CD4-positive, alpha-beta T cell treated with Interleukin-15 for 1 hour (primary cell): ENCODE data around the gene CPA1.

Source experiments
- DNase-seq: peaks from one replicate; pipeline ENCODE4 v3.0.0-alpha.2; 2020

Gene CPA1

DNA sequence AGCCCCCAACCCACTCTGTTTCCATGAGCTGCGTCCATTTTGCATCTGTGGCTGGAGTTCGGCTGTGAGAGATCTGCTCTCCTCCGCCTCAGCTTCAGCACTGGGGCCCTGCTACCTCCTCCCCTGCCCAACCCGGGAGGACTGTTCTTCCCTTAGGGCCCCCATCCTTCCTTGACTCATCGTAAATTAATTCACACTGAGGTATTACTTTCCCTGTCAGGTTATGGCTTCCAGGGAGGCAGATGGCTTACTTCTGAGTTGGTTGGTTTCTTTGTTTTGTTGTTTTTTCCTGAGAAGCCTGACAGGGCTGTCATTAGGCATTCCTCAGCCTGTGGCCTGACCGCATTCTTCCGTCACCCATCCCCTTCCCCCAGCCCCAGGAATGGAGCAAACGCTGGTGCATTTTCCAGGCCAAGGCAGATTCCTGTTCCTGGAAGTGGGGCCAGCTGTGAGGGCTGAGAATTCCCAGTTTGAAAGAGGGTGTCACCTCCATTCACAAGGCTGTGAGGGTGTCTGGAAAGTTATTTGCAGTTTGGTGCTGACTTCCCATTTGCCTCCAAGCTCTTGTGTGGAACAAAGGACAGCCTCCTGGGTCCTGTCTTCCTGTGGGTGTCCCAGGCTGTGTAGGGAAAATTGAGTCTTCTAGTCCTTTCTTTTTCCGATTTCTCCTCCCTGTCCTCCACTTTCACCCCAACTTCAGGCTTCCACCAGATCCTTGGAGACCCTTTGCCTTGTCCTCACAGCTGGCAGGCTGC lies 24.0 kb upstream of the CPA1 start:
- DNase-seq = no peak

DNA sequence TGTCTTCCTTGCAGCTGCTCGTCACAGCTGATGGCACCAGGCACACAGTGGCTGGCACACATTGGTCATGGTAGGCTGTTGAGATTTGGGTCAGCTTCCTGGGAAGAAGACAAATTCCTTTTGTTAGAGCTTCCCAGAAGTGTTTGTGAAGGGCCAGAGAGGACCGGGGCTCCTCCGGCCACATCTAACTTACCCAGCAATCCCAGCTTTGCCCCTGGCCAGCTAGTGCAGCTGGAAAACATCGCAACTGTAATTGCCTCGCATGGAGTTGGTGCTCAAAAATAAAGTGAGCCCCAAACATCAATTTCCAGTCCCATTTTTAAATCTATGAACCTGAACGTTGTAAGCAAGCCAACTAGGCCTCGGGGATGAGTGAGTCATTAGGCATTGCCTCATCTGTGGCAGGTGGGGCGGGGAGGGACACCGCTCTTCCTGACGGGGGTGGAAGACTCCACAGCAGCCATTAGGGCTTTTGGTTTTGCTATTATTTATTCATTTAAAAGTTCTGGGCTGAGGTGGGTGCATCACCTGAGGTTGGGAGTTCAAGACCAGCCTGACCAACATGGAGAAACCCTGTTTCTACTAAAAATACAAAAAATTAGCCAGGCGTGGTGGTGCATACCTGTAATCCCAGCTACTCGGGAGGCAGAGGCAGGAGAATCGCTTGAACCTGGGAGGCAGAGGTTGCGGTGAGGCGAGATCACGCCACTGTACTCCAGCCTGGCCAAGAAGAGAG lies 23.2 kb upstream of the CPA1 start:
- DNase-seq = no peak

DNA sequence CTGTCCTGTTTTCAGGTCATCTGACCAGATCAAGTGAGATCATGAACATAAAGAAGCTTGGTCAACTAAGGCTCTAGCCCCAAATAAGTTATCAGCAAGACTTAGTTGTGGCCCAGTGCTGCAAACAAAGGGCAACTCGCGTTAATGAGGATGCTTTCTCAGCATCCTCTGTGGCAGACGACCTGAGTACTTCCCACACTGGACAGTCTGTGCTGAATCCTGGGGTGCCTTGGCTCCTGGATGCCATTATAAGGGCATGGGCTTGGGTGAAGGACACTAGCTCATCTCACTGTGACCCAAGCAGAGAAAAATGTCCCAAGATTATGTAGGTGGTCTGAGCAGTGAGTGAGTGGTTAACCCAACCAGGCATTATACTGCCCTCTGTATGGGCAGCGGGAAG lies 21.8 kb upstream of the CPA1 start:
- DNase-seq = no peak

DNA sequence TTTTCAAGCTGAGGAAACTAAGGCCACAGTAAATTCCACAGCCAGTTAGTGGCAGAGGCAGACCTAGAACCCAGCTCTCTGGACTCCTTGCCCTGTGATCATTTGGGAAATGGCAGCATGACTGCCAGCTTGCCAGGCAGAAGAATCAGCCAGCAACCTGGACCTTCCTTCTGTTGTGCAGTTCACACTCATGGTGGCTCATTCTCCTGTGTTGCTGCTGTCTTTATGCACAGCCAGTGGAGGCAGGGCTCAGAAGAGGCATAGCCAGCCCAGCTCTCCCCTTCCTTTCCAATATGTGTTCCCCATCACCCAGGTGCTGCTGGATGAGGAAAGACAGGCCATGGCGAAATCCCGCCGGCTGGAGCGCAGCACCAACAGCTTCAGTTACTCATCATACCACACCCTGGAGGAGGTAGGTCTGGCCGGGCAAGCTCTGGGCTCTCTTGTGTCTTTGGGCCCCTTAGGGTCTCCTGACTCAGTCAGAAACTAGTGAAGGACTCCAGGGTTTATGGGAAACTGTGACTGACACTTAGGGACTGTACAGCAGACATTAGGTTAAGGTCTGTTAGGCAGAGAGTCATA lies 20.9 kb upstream of the CPA1 start:
- no peak for DNase-seq

DNA sequence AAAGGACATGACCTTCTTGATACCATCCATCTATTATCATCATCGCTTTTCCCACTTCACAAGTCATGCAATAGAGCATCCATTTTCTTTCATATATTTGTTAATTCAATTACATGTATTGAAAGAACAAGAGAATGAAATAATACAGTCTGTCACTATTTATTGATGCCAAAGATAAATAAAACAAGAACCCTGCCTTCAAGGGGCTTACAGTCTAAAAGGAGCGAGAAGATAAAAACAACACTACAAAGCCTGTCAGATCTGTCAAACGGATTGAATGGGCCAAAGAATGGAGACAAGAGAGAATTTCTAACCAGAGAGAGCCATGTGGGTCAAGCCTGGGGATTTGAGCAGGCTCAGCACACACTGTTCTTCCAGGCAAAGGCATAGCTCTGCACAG lies 19.8 kb upstream of the CPA1 start:
- DNase-seq = no peak

DNA sequence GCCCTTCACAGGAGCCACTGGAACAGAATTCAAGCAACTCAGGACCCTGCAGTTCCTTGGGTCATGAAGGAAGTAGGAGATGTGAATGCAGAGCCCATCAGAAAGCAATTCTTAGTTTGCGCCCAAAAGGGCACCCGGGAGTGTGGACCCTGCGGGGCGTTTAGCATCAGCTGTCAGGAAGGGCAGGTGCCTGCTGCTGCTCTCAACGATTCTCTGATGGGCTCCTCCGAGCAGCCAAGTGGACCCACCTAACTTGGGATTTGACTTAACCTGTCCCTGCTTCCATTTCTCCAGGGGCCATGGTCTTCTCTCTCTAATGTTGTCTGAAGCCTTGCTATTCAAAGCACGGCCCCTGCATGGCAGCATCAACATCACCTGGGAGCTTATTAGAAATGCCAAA lies 18.6 kb upstream of the CPA1 start:
- no peak for DNase-seq

DNA sequence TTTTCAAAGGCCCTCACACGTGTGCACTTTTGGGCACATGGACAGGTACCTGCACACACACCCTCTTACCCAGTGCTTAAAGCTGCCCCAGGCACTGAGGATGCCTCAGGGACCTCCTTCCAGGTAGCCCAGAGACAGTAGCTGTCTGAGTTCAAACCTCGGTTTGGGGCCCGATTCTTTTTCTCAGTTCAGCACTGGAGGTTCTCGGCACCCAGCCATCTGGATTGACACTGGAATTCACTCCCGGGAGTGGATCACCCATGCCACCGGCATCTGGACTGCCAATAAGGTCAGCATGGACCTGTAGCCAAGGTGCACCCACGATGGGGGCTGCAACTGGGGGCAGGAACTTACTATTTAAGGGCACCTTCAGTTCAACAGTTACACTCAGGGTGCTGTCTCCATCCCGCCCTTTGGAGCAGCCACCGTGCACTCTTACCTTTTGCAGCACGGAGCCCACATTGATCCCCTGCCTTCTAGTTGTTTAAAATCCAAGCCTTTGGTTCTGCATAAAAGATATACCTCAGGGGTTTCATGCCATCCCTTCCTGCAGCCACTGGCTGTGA lies 18.0 kb upstream of the CPA1 start:
- DNase-seq = no peak

DNA sequence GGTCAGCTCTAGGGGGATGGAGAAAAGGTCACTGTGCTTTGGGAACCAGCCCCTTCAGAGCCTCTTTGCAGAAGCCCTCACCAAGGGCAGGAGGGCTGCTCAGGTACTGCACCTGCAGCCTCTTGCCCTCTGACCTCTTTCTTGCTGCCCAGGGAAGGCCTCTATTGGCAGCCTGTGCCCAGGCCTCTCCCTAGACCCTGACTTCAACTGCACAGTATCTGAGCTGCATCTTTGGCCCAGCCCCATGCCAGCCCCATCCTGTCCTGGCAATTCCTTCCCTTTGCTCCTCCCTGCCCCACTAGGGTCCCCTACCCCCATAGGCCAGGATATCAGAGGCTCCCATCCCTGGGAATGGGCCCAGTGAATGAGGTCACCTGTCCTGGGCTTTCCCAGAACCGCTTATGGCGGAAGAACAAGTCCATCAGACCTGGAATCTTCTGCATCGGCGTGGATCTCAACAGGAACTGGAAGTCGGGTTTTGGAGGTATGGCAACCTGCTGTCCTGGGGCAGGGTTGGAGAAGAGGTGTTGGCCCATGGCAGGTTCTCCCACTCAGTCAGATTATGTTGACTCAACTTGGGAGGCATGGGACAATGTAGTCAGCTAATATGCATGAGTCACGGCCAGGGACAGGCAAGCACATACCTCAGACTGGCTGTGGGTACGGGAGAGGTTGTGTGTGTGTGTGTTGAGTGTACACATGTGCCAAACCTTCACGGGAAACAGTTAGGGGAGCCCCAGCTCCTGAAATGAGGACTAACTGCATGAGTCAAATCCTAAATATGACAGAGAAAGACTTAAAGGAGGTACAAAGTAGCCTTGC lies 17.1 kb upstream of the CPA1 start:
- DNase-seq = no peak

DNA sequence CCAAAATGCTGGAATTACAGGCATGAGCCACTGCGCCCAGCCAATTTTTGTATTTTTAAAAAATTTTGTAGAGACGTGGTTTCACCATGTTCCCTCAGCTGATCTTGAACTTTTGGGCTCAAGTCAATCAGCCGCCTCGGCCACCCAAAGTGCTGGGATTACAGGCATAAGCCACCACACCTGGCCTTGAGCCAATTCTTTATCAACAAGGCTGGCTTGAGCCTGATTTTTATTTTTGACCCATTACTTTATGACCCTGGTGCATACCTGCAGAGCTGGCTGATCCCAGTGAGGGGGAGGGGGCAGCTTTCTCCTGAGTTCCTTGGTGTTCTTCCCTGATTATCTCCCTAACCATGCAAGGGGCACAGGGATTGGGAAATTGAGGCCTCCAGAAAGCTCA lies 15.8 kb upstream of the CPA1 start:
- no peak for DNase-seq

DNA sequence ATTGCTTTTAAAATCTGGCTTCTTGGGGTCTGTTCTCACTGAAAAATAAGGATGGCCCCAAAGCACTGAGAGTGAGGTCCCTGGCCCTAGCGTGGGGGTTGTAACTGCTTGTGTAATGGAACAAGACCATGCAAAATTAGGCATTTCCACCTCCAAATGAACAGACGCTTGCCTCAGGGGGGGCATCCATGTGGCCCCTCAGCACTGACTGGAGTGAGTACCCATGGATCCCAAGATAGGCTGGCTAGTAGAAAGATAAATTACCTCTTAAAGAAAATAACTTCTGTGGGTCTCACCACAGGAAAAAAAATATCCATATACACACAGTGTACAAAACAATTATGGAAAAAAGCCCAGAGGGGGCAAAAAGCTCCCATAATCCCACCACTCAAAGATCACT lies 15.2 kb upstream of the CPA1 start:
- no peak for DNase-seq

DNA sequence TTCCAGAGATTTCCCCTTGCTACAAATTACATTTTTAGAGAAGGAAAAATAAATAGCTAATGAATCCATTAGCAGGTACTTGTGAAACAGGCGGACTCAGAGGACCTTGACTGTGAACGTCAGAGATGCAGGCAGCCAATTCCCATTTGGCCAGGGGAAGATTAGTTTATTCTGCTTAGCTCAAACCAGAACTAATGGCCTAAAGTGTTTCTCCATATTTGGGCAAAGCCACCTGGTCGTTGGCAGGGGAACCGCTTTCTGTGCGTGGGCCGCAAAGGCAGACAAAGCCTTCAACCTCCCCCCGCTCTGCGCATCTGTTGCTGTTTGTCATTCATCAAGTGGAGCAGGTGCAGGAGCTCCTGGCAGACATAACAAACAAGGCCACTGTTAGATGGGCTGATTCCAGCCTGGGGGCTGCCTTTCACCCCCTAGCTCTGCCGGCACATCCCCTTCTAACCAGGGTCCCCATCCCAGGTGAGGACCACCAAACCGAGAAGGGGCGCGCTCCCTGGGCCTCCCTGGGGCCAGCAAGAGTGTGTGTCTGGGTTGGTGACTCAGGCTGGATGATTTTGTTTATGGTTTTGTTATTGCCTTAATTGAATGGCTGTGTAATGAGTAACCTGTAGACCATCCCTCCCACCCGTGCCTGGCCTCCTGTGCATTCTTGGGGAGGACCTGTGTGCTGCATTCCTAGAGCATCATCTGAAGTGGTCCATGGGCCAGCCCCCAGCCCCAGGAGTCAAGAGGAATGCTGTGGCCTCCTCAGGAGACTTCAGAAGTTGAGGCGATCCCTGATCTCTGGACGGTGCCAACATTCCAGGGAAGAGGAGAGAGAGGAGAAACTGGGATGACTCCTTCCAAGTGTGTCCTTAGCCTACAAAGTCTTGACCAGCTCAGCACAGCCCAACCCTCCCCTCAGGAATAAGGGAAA lies 14.5 kb upstream of the CPA1 start:
- no peak for DNase-seq

DNA sequence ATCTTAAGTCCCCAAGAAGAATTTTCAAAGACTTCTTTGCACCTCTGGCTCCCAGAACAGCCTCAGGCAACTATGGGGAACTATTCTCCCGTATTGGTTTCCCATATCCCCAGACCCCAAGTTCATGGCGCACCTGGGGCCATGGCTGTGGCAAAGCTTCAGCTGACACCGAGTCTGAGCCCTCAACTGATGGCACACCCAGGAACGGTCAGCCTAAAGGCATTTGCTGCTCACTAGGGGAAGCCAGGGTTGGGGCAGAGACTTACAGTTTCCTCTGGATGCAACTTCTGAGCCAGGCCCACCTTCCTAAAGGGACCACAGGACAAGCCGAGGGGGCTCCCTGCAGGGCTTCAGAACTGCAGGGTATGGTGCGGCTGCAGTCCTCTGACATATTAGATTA lies 13.7 kb upstream of the CPA1 start:
- no peak for DNase-seq

DNA sequence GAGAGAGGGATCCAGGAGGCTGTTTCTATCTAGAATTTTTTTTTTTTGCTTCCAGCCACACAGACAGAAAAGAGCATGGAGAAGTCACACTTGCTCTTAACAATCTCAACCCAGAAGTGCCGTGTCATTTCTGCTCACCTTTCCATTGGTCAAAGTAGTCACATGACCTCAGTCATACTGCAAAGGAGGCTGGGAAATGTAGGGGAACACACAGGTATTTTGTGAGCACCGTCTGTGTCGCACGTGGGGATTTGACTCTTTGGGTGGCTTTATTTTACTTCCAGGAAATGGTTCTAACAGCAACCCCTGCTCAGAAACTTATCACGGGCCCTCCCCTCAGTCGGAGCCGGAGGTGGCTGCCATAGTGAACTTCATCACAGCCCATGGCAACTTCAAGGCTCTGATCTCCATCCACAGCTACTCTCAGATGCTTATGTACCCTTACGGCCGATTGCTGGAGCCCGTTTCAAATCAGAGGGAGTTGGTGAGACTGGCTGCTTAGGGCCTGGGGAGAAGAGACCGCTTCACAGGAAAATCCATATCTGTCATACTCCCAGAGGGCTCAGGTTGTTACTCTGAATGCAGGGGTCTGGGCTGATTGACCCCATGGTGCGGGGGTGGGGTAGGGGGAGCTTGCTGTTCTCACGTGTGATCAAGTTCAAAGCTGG lies 13.1 kb upstream of the CPA1 start:
- DNase-seq = peak; percentile 35

DNA sequence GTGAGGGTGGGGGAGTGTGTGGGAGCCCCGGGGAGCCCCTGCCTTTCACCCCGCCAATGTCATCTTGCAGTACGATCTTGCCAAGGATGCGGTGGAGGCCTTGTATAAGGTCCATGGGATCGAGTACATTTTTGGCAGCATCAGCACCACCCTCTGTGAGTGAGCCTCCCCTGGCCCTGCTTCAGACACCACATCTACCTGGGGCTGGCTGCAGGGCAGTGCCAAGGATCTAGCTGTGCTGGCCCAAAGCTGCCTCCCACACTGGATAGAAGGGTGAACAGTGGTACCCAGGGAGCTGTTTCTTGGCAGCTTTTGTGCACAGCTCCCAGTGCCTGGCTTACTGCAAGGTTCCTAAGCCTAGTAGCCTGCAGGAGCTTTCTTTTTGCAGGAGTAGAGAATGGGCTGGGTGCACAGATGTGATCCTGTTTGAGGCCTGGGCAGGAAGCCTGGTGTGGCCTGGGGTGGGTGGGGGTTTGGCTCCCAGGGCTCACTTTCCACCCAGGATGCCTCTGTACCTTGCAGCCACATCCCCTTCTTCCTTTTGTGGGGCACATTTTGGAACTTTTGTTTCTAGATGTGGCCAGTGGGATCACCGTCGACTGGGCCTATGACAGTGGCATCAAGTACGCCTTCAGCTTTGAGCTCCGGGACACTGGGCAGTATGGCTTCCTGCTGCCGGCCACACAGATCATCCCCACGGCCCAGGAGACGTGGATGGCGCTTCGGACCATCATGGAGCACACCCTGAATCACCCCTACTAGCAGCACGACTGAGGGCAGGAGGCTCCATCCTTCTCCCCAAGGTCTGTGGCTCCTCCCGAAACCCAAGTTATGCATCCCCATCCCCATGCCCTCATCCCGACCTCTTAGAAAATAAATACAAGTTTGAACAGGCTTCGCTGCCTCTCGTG lies 12.2 kb upstream of the CPA1 start:
- no peak for DNase-seq

DNA sequence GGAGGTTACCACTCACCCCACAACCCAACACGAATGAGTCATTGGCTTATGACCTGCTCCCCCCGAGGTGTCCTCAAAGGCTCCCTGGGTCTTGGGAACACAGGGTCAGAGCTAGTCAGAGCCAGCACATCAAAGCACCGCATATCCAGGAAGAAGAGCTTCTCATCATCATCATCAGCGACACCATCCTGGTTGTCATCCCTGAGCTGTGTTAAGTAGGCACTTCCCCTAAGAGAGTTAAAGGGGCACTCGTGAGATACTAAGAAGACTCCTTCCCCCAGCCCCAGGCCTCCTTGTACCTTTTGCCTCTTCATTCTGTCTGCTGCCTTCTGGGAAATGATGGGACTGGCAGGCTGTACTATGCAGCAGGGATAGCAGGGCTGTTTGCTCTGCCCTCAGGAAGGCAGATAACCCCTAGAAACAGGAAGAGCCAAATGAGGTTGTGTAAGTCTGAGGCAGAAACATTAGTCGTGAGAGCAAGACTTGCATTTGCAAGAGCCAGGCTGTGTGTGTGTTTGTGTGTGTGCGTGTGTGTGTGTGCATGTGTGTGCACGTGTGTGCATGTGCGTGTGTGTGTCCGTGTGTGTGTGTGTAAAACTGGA lies 11.1 kb upstream of the CPA1 start:
- DNase-seq = no peak

DNA sequence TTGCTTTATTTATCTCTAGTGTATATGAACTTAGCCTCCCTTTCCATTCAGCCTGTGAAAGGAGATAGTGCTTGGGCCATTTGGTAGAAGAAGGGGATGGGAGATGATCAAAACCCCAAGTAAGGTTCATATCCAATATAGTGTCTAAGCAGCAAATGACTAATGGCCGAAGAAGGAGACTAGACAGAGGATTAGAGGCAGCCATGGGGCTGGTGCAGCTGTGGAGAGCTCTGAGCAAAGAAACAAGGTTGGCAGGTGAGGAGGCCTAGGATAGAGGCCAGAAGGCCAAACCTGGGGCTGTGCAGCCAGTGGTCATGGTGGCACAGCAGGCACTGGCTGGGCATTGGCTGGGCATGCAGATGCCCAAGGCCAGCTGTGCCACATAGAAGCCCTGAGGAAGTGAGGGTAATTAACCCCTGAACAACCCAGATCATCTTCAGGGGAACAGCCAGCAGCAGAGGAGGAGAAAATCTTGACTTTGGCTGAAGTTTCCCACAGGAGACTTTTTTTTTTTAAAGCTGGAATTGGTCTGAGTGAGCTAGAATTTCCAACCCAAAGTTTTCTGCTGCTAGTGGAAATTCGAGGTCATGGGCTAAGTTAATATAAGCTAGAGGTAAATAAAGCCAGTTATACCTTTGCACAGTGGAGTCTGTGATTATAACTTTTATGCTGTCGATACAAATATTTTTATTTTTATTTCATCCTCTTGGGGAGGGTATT lies 10.3 kb upstream of the CPA1 start:
- no peak for DNase-seq

DNA sequence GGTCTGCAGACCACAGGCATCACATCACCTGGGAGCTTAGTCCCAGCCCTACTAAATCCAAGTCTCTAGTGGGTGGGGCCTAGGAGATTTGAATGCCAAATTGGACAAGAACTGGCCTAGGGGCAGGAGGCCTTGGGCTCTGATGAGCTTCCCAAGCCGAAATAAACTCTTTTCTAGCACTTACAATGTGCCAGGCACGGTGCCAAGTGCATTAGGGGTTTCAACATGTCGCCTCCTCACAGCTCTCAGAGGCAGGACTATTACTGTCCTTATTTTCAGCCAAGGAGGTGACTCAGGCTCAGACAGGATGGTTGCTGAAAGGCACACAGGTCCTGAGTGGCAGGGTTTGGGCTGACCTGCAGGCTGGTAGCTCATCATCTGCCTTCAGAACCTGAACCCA lies 9.2 kb upstream of the CPA1 start:
- no peak for DNase-seq

DNA sequence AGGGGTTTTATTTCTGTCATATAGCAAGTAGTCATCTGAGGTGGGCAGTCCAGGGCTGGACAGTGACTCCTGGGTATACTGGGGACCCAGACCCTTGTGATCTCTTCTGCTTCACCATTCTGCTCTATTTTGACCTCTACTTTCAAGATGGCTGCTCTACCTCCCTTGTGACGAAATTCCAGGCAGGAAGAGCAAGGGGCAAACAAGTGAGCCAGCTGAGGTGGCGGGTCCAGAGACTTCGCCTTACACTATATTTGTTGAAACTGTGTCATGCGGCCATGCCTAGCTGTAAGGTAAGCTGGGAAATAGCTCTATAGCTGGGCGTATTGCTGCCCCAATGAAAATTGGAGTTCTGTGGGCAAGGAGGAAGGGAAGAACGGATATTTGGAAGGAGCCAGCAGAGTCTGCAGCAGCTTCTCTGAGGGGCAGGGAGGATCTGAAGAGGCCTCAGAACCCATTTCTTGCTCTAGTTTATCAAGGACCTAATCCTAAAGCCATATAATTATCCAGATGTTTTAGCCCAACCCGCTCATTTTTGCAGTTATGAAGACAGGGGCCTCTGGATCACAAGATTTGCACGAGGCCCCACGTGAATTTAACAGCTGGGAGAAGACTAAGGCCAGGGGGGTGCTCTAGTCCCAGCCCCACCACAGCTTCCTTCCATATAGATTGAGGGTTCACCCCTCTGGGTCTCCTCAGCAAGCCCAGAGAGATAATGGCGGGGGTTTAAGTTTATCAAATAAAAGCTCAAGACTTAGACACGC lies 7.7 kb upstream of the CPA1 start:
- DNase-seq = no peak
